ENCODE data around the gene MACROD2.
"Not testable (repeated sequence)": the region's sequence is repeated elsewhere in the genome, so short reads cannot be mapped to it uniquely, and the experiment has no call there.

MACROD2 gene

GRCh38 chr20:15949391-15949790 is 1954.1 kb downstream of the MACROD2 start:
- no peak for DNase-seq (ENCODE audit: low read depth in 1 of 2, low spot score in 1 of 2)

DNA sequence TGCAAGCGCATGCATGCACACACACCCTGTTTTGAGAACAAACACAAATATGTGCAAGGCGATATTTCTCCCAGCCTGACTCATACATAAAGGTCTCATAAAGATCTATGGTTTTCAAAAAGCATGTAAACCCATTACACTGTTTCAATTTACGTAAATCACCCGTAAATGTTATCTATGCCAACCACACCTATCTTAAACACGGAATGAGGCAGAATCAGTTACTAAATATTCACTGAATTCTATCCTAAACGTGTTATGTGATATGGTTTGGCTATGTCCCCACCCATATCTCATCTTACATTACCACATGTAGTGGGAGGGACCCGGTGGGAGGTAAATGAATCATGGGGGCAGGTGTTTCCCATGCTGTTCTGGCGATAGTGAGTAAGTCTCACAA is 1956.3 kb downstream of the MACROD2 start:
- DNase-seq (ENCODE audit: low read depth in 1 of 2, low spot score in 1 of 2): no peak

DNA sequence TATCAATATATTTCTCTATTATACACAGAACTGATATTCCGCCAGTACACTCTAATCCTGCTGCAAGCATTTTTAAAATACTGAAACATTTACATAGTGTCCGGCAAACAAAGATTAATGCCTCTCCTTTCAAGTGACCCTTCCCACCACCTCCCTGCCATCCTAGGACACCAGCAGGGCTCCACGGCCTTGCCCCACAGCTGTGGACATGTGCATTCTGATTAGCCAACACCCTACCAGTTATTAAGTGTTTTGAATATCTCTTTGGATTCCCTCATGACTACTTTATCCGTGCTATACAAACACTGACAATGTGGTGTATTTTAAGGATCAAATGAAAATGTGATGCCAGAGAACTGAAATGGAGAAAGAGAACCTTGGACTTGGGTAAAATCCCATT is 1962.8 kb downstream of the MACROD2 start:
- no peak for DNase-seq (ENCODE audit: low read depth in 1 of 2, low spot score in 1 of 2)

DNA sequence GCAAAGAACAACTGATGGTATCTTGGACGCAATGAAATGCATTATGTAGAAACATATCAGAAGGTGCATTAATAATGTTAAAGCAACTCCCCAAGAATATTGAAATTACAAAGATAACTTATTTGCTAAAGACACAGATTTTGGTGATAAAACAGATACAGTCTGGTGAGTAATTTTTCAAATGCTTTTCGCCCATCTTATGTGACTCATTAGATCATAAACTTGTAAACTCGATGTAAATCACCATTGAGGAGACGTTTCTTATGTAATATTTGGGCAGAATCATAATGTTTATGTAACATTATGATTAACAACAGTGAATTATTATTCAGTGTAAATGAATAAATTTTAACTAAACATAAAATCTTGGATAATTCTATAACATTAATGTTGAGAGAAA is 1969.8 kb downstream of the MACROD2 start:
- DNase-seq (ENCODE audit: low read depth in 1 of 2, low spot score in 1 of 2): no peak

DNA sequence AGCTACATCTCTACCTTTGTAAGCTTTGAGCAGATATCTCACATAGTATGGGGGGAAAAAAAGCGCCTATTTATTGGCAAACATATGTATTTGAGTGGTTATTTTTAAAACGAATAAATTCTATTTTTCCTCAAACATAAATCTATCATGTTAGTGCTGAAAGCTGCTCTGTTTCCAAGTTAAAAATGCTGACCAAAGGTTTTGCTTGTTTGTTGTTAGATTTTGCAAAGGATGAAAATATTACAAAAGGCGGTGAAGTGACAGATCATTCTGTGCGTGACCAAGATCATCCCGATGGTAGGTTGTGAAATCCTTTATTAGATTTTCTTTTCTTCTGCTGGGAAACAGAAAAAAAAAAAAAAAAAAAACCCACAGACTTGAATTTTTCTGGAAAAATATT is 1972.0 kb downstream of the MACROD2 start:
- no peak for DNase-seq (ENCODE audit: low read depth in 1 of 2, low spot score in 1 of 2)

DNA sequence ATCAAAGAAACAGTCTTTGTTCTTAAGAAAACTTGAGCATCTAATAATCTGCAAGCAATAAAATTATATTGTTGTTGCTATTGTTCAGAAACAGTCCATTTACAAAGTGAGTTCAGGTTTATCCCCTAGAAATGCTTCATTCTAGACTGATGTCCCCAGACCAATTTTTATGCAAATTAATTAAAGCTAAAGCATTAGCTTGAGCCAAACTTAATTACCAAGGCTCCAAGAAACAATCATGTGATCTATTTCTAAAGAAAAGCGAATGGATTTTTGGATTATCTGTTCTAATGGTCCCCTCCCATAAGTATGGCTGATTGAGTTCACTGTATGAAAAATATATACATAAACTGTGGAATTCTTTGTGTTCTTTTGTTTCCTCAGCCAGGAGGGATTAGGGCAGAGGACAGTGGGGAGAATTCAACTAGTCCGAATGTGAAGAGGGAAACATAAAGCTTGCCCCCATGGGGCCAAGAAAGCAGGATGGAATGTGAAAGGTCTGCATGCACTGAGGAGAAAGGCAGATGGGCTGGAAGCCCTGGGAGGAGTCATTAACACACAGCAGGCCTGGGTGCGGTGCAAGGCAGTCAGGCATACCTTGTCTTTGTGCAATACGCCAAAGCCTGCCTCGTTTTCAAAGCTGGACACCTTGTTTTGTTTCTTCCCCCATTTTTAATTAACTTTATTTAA is 1980.9 kb downstream of the MACROD2 start:
- no peak for DNase-seq (ENCODE audit: low read depth in 1 of 2, low spot score in 1 of 2)

GRCh38 chr20:15977026-15977425 is 1981.7 kb downstream of the MACROD2 start:
- DNase-seq (ENCODE audit: low read depth in 1 of 2, low spot score in 1 of 2): no peak

DNA sequence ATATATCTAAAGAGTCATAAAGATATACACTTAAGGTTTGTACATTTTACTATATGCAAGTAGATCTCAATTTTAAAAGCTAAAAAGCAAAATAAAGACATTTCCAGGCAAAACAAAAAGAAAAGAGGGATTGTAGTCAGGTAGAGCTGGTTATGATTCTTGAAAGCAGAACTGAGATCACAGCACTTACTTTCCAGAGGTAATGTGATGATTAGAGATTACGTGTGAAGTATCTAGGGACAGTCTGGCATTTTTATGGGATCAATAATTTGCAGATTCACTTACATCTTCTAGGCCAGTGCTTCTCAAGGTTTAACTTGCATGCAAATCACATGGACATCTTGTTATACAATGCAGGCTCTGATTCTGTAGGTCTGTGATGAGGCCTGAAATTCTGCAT is 1982.4 kb downstream of the MACROD2 start:
- no peak for DNase-seq (ENCODE audit: low read depth in 1 of 2, low spot score in 1 of 2)

DNA sequence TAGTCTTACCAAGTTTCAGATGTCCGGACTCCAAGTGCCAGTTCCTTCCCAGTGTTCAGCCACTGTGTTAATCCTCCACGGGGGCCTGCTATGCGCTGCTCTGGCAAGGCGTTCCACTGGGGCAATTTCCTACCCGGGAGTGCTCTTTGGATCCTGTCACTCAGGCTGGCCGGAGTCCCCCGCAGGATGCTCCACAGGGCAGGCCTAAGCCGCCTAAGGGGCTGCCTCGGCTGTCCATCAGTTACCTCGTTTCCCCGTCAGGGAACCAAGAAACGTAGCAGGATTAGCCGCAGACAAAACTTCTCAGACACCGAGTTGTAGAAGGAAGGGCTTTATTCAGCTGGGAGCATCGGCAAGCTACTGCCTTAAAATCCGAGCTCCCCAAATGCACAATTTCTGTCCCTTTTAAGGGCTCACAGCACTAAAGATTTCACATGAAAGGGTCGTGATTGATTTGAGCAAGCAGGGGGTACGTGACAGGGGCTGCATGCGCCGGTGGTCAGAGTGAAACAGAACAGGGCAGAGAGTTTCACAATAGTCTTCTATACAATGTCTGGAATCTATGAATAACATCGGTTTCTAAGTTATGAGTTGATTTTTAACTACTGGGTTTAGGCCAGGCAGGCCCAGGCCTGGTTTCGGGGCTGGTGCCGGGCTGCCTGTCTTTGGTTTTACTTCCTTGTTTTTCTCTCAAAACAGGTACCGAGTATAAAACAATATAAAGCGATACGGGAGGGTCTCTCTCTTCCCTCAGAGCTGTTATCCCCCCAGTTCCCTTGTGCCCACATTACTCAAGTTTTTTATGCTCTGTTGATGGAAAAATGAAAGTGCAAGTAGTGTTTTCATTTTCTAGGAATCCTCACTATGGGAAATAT is 1990.4 kb downstream of the MACROD2 start:
- DNase-seq (ENCODE audit: low read depth in 1 of 2, low spot score in 1 of 2): not testable (repeated sequence)

- no peak for DNase-seq (ENCODE audit: low read depth in 1 of 2, low spot score in 1 of 2)
Measured at GRCh38 chr20:15986690-15987089, 1991.4 kb downstream of the MACROD2 start.

- no peak for DNase-seq (ENCODE audit: low read depth in 1 of 2, low spot score in 1 of 2)
Measured at GRCh38 chr20:15991279-15991678, 1996.0 kb downstream of the MACROD2 start.

GRCh38 chr20:15992564-15992963 is 1997.2 kb downstream of the MACROD2 start:
- DNase-seq (ENCODE audit: low read depth in 1 of 2, low spot score in 1 of 2): no peak

- no peak for DNase-seq (ENCODE audit: low read depth in 1 of 2, low spot score in 1 of 2)
Measured at GRCh38 chr20:16000112-16000511, 2004.8 kb downstream of the MACROD2 start.

DNA sequence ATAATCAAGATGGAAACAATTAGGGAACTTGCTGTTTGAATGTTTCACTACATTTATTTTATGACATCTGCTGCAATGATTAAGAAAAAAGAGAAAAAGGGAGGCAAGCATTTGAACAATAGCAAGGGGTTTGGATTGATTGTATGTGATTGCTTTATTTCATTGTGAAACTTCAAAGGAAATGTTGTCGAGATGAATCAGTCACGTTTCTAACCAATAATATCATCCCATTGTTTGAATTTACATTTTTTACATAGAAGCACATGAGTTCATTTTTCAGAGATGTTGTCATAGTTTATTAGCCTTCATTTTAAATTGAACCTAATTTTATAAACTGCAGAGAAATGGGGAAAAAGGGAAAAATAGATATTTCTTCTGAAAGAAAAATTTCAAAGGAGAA is 2006.0 kb downstream of the MACROD2 start:
- DNase-seq (ENCODE audit: low read depth in 1 of 2, low spot score in 1 of 2): no peak

- no peak for DNase-seq (ENCODE audit: low read depth in 1 of 2, low spot score in 1 of 2)
Measured at GRCh38 chr20:16003310-16003709, 2008.0 kb downstream of the MACROD2 start.

DNA sequence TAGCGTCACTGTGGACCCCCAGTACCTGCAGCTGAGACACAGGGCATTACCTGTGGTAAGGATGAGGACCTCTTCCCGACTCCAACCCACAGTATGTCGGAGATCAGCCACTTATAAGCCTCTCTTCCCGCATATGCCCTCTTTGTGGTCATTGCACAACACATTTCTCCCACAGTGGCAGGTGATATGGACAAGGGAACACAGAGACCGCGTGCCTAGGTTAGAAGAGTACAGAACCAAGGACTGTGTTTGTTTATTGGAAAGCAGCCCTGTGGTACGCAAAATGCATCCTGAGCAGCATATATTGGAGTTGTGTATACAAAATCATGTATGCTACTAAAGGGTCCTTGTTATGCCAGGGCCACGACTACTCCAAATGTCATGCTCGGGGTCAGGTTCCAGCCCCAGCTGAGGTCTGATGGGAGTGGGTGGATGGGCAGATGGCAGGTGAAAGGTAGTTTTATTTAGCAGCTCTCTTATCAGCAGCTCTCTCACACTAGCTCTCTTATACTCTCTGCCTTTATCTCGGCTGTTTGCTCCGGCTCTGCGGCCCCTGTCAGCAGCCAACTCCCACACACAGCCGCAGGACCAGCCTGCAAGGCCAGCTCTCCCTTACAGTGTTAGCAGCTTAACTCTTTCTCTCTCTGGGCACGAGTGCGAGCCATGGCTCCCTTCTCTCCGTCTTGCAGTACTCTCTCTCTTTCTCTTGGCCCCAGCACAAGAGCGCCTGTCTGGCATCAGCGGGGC is 2009.0 kb downstream of the MACROD2 start:
- no peak for DNase-seq (ENCODE audit: low read depth in 1 of 2, low spot score in 1 of 2)

DNA sequence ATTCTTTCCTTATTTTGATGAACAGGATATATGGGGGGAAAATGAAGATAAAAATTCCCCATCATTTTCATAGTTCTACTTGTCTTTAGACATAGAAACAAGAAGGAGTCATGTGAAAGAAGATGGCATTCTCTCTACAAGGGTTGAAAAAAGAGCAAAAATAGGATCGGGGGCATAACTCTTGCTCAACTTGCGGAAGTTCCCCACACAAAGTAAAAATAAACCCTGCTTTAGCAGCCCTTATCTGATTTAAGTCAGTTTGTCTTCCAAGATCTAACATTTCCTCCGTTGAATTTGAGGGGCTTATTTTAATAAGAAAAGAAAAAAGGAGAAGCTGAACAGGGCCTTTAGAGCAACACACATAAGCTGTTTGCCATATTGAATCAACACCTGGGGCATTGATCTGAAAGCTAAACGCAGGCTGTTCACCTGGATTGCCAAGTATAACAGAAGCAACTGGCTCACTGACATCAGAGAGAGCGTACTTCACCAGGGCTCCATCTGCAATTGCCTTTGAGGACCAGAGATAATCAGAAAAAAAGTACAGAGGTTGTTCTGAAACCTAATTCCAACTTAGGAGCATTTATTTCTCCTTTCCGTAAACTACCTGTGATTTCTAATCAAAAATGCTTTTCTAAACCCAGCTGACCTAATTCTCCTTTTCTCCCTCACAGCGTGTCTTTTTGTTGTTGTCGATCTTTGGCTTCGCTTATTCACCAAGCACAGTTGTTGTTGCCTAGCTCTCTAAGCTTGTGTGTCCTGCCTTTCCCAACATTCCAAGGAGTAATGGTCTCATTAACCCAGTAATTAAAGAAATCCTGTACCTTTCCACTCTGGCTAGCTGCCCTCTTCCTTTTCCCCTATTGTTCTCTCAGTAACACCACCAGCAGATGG is 2010.0 kb downstream of the MACROD2 start:
- DNase-seq (ENCODE audit: low read depth in 1 of 2, low spot score in 1 of 2): no peak

GRCh38 chr20:16005915-16006493 is 2010.7 kb downstream of the MACROD2 start:
- DNase-seq (ENCODE audit: low read depth in 1 of 2, low spot score in 1 of 2): no peak

GRCh38 chr20:16007164-16007563 is 2011.8 kb downstream of the MACROD2 start:
- no peak for DNase-seq (ENCODE audit: low read depth in 1 of 2, low spot score in 1 of 2)

DNA sequence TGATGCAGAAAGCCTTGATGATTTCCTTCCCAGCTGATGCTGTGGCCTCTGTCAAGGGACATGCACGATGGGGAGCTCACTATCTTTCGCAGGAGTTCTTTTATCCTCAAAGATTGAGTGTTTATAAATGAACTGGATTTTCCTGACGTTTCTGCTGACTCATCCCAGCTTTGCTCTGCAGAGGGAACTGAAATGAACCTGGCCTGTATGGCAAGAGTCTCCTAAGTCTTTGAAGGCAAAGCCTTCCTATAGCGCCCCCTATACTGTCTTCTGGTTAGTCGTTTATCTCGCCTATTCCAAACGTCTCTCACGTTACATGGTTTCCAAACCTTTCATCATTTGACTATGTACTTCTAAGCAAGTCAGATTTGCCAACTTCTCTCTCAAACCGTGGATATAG is 2012.6 kb downstream of the MACROD2 start:
- no peak for DNase-seq (ENCODE audit: low read depth in 1 of 2, low spot score in 1 of 2)
